ENCODE measurements around the gene ZRANB3. TPM values are rescaled to one million over a fixed set of nuclear protein-coding genes. Genes with fewer than 3 reads are reported as not detected.
"Not testable (repeated sequence)": the region's sequence is repeated elsewhere in the genome, so short reads cannot be mapped to it uniquely, and the experiment has no call there.

Gene ZRANB3
- total RNA-seq, 1 experiment from 2014 or later = 17.1 TPM

GRCh38 chr2:135299165-135299564, 231.9 kb downstream of the ZRANB3 start:
- H3K27ac ChIP-seq (ENCODE audit: low read depth, low read length, poor library complexity, severe bottlenecking) = no peak overlapping the region
- no peak overlapping the region for H3K4me3 ChIP-seq (ENCODE audit: low read depth, low read length, poor library complexity, severe bottlenecking)

GRCh38 chr2:135287121-135287520, 243.9 kb downstream of the ZRANB3 start:
- H3K27me3 ChIP-seq (replicated peaks; ENCODE audit: insufficient read depth, low read depth, low read length, poor library complexity); DNase-seq (ENCODE audit: low spot score); H3K4me3 ChIP-seq (ENCODE audit: low read depth, low read length, poor library complexity, severe bottlenecking); H3K4me1 ChIP-seq (ENCODE audit: insufficient read depth, low read length, poor library complexity, severe bottlenecking); intact Hi-C loops (cut with micrococcal nuclease; ENCODE audit: unreplicated experiment); BruUV-seq (replicated peaks); H3K27ac ChIP-seq (ENCODE audit: low read depth, low read length, poor library complexity, severe bottlenecking); POLR2A ChIA-PET (ENCODE audit: low non-redundant PET); CTCF ChIA-PET; H3K9me3 ChIP-seq (ENCODE audit: low read depth, low read length, poor library complexity, severe bottlenecking); H3K36me3 ChIP-seq (ENCODE audit: insufficient read depth, low read length, poor library complexity, severe bottlenecking): not testable (repeated sequence)

More at GRCh38 chr2:135299165-135299564, 231.9 kb downstream of the ZRANB3 start:
- TF ChIP-seq CTCF (conservative IDR thresholded peaks at IDR 0.05; ENCODE audit: low read depth, low read length) = no peak
- no peak for TF ChIP-seq EZH2 (IDR thresholded peaks at IDR 0.05; ENCODE audit: borderline replicate concordance, low read depth, low read length, poor library complexity, severe bottlenecking)
- DNase-seq (ENCODE audit: low spot score) = peak; percentile 23
- Histone ChIP-seq H3K9me3 (ENCODE audit: low read depth, low read length, poor library complexity, severe bottlenecking) (no peaks in the 10 kb centered on the region), H3K27me3 (replicated peaks; ENCODE audit: insufficient read depth, low read depth, low read length, poor library complexity) (no peaks in the 10 kb centered on the region), H3K36me3 (ENCODE audit: insufficient read depth, low read length, poor library complexity, severe bottlenecking) (no peaks in the 10 kb centered on the region), H3K4me1 (ENCODE audit: insufficient read depth, low read length, poor library complexity, severe bottlenecking) (no peaks in the 10 kb centered on the region)
- BruUV-seq (replicated peaks) = no TSS peak
- POLR2A ChIA-PET (ENCODE audit: low non-redundant PET) = no interaction called here
- CTCF ChIA-PET = no interaction called here
- intact Hi-C loops (cut with micrococcal nuclease; ENCODE audit: unreplicated experiment) = no loop called here

- no peak overlapping the region for H3K27ac ChIP-seq (ENCODE audit: low read depth, low read length, poor library complexity, severe bottlenecking)
- H3K27me3 ChIP-seq (replicated peaks; ENCODE audit: insufficient read depth, low read depth, low read length, poor library complexity) = no peaks in the 10 kb centered on the region
- intact Hi-C loops (cut with micrococcal nuclease; ENCODE audit: unreplicated experiment) = no loop called here
- TF ChIP-seq CTCF (conservative IDR thresholded peaks at IDR 0.05; ENCODE audit: low read depth, low read length) = no peak
- no peak for TF ChIP-seq EZH2 (IDR thresholded peaks at IDR 0.05; ENCODE audit: borderline replicate concordance, low read depth, low read length, poor library complexity, severe bottlenecking)
- no peaks in the 10 kb centered on the region for H3K36me3 ChIP-seq (ENCODE audit: insufficient read depth, low read length, poor library complexity, severe bottlenecking)
- H3K4me1 ChIP-seq (ENCODE audit: insufficient read depth, low read length, poor library complexity, severe bottlenecking) = no peaks in the 10 kb centered on the region
- no peaks in the 10 kb centered on the region for H3K9me3 ChIP-seq (ENCODE audit: low read depth, low read length, poor library complexity, severe bottlenecking)
- BruUV-seq (replicated peaks) = no TSS peak
- POLR2A ChIA-PET (ENCODE audit: low non-redundant PET) = no interaction called here
- H3K4me3 ChIP-seq (ENCODE audit: low read depth, low read length, poor library complexity, severe bottlenecking) = no peak overlapping the region
- CTCF ChIA-PET = no interaction called here
- DNase-seq (ENCODE audit: low spot score) = no peak
These were observed 245.6 kb downstream of the ZRANB3 start for GRCh38 chr2:135285391-135285790.

- DNase-seq (ENCODE audit: low spot score) = no peak
- CTCF ChIA-PET = no interaction called here
- H3K9me3 ChIP-seq (ENCODE audit: low read depth, low read length, poor library complexity, severe bottlenecking) = no peaks in the 10 kb centered on the region
- H3K27me3 ChIP-seq (replicated peaks; ENCODE audit: insufficient read depth, low read depth, low read length, poor library complexity) = no peaks in the 10 kb centered on the region
- H3K4me3 ChIP-seq (ENCODE audit: low read depth, low read length, poor library complexity, severe bottlenecking) = no peak overlapping the region
- TF ChIP-seq EZH2 (IDR thresholded peaks at IDR 0.05; ENCODE audit: borderline replicate concordance, low read depth, low read length, poor library complexity, severe bottlenecking) (no peak), CTCF (conservative IDR thresholded peaks at IDR 0.05; ENCODE audit: low read depth, low read length) (no peak)
- H3K4me1 ChIP-seq (ENCODE audit: insufficient read depth, low read length, poor library complexity, severe bottlenecking) = no peaks in the 10 kb centered on the region
- BruUV-seq (replicated peaks) = no TSS peak
- POLR2A ChIA-PET (ENCODE audit: low non-redundant PET) = no interaction called here
- intact Hi-C loops (cut with micrococcal nuclease; ENCODE audit: unreplicated experiment) = no loop called here
- H3K36me3 ChIP-seq (ENCODE audit: insufficient read depth, low read length, poor library complexity, severe bottlenecking) = no peaks in the 10 kb centered on the region
- H3K27ac ChIP-seq (ENCODE audit: low read depth, low read length, poor library complexity, severe bottlenecking) = no peak overlapping the region
These were observed 249.6 kb downstream of the ZRANB3 start for GRCh38 chr2:135281379-135281778.

Data from A673 (cell line).